HG03378 (cell line): Measurements from ENCODE around the gene ABTB2.

ENCODE experiments used
- ATAC-seq: cut with Tn5 transposase; IDR thresholded peaks from one replicate; pipeline ENCODE4 v1.9.1; 2021; ENCODE audit warnings: mild to moderate bottlenecking, moderate library complexity; ENCODE audit not compliant: unreplicated experiment

The ABTB2 gene

DNA sequence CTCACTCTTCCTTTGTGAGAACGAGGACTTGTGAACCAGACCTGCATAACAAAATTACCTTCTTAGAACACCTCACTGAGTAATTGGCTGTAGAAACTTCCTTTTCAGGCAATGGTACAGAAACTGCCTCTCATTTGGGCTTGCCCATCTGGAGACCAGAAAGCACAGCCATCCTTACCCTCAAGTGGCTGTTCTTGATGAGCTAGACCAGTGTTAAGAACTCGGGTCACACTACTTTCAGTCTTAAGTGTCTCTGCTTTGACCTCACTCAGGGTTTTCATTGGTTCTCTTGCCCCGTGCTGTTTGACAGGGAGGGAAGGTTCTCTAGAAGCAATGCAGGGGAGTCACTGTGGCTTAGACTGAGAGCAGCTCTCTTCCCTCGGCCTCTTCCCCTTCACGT lies 223.0 kb downstream of the ABTB2 start:
- no peak for ATAC-seq

DNA sequence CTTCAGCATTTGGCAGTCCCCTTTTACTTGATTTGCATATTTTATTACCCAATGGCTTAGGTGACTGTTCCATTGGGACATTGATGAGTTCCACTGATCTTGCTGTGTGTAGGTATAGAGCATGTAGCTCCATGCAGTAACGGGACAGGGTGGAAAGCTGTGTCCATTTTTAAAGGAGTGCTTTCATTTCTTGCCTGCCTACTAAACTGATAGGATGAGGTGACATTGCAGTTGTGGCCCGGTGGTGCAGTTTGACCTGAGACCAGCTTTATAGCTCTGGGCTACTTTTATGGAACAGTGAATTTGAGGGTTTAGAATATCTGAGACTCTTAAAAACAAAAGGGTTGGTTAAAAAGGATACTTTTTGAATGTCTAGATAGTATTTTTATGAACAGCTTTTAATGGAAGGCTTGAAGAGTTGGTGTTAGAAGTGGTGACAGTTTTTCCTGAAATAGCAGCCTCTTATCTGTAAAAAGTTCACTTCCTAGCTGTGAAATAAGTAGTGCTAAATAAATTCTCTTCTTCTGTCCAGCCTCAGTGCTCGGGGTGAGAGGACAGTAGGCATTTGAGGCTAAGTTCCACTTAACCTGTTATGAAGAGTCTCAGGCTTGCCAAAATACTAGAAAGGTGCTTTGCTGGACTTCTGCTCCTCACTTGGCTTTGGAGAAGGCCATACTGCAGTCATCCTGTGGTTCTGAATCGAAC lies 225.4 kb downstream of the ABTB2 start:
- no peak for ATAC-seq

DNA sequence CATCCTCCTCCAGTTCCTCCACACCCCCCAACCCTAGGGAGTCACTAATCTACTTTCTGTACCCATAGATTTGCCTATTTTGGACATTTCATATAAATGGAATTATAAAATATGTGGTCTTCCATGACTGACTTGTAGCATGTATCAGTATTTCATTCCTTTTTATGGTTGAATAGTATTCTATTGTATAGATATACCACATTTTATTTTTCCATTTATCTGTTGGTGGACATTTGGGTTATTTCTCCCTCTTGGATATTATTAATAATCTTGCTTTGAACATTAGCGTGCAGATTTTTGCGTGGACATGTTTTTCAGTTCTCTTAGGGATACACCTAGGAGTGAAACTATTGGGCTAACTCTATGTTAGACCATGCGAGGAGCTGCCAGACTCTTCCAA lies 229.0 kb downstream of the ABTB2 start:
- no peak for ATAC-seq

DNA sequence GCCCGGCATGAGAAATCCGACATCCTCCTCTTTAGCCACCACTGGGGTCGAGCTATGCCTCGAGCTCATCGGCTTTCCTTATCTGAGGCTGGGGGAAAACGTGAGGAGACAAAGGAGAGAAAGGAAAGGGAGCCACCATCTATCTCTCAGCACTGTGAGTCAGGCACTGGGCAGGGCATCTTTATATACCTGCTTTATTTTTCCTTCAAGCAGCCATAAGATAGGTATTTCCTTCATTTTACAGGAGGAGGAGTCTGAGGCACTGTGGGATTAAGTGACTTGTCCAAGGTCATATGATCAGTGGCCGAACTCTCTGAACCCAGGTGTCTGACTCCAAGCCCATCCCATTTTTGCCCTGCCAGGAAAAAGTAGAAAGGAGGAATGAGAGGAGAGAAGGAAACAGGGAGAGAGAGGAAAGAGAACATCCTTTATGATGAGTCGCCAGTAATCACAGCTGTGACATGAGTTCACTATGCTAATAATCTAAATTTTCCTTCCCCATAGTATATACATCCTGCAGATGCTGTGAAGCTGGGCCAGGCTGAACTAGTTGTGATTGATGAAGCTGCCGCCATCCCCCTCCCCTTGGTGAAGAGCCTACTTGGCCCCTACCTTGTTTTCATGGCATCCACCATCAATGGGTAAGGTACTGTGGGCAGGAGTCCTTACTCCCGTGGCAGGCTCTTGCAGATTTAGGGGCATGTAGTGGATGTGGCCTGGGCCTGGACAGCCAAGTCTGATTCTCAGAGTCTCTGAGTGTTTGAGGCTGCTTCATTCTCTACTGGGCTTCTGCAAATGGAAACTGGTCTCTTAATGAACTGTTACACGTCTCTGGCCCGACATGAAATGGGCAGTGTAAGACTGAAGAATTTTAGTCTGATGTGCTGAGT lies 230.6 kb downstream of the ABTB2 start:
- ATAC-seq: no peak

DNA sequence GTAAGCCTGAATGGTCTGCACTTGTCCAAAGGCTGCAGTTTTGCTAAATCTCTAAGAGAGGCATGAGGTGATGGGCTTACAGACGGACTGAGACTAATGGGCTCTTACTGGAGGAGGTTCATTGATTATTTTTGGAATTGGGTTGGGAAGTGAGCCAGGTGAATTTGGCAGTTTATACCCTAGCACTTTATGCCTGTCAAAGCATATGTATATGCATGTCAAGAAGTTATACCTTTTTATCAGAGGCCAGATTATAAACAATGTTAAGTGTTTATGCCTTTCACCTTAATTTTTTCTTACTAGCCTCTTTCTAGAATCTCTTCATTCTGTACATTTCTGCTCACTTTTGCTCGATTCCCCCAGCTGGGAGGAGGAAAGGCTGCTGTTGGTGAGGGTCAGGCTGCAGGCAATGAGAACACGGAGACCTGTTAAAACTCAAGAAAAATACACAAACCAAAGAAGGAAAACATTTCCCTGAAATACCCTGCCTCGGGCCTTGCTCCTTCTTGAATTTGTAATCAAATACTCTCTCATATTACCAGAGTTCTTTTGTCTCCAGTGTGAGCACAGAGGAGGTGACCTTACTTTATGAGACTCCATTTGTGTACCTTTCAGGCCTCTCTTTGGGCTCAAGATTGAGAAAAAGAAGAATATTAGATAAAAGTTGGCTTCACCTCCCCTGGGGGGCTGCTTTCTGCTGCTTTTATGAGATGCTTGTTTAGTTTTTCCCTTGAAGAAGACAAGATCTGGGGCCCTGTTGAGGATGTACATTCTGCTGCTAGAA lies 232.7 kb downstream of the ABTB2 start:
- ATAC-seq: no peak

DNA sequence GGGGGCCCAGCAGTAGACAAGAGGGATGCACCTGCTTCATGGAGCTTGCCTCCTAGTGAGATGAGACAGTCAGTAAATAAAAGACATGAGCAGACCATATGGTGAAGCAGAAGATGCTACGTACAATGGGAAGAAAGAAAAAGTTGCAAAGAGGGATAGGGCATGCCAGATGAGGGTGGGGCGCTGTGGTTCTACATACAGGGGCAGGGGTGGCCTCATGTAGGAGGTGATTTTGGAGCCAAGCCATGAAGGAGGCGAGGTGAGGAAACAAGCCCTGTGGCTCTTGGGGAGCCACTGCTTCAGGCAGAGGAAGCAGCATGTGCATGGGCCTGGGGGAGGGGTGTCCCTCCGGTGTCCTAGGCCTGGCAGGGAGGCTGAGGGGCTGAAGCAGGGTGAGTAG lies 237.2 kb downstream of the ABTB2 start:
- no peak for ATAC-seq

DNA sequence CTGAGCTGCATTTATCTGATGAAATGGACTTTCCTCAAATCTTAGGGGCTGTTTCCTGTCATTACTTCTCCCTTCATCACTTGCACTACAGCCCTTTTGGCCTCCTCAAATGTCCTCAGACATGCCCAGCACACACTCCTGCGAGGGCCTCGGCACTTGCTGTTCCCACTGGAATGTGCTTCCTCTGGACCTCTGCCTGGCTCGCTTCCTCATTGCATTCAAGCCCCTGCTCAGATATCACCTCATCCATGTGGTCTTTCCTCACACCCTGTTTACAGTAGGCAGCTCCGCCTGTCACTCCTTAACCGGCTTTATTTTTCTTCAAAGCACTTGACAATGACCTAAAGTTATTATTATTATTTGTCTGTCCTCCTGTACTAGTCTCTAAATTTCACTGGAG lies 243.3 kb downstream of the ABTB2 start:
- ATAC-seq: no peak

DNA sequence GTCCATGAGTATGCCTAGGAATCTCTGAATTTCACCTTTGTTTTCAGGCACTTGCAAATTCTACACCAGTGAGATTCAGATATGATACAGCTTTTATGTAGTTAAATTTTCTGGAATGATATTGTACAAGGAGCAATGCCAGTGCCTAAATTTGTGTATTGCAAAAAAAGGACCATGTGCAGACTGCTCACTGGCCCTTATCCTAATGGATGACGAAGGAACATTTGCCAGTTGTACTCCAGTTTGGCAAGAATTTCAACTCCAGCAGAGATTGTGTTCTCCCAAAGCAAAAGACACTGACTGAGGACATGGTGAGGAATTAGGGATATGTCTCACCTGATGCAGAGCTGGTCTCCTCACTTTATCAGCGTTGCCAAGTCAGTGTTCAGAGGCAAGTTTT lies 243.8 kb downstream of the ABTB2 start:
- ATAC-seq: no peak

DNA sequence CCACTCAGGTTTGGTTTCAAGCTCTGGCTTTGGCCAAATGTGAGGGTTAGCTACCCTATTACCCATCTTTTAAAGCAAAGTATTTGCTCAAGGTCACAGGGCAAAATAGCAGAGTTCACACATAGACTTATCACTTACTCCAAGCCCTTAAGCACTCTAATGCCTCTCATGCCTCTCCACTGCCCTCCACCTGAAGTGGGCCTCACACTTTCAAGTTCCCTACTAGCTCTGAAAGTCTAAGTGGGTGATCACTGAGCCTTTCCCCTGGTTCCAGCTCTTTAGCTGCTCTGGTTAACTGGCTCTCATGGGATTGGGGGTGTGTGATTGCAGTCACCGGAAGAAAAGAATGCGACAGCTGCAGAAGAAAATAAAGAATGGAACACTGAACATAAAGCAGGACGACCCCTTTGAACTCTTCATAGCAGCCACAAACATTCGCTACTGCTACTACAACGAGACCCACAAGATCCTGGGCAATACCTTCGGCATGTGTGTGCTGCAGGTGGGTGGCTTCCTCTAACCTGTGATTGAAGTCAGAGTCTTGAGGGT lies 246.0 kb downstream of the ABTB2 start:
- ATAC-seq: no peak

DNA sequence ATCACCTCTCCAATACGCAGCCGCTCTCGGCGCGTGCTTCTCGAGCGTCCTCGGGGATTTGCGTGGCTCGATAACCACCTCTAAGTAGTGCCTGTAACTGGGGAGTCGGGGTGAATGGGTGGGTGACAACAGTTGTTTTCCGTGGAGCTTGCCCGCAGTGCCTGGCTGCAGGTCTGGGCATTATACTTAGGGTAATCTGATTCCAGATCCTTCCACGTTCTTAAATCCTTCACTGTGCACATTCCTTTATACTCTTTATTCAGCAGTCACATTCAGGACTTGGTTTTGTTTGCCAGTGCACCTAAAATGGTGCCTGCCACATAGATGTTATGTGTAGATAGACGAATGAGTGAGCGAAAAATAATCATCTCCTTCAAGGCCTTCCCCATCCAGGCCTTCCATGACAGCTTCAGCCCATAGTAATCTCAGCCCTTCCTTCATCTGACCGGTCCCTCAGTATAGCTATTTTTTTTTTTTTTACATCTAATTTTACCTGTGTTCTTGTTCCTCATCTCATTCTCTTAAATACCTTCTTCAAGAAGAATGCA lies 251.8 kb downstream of the ABTB2 start:
- no peak for ATAC-seq

DNA sequence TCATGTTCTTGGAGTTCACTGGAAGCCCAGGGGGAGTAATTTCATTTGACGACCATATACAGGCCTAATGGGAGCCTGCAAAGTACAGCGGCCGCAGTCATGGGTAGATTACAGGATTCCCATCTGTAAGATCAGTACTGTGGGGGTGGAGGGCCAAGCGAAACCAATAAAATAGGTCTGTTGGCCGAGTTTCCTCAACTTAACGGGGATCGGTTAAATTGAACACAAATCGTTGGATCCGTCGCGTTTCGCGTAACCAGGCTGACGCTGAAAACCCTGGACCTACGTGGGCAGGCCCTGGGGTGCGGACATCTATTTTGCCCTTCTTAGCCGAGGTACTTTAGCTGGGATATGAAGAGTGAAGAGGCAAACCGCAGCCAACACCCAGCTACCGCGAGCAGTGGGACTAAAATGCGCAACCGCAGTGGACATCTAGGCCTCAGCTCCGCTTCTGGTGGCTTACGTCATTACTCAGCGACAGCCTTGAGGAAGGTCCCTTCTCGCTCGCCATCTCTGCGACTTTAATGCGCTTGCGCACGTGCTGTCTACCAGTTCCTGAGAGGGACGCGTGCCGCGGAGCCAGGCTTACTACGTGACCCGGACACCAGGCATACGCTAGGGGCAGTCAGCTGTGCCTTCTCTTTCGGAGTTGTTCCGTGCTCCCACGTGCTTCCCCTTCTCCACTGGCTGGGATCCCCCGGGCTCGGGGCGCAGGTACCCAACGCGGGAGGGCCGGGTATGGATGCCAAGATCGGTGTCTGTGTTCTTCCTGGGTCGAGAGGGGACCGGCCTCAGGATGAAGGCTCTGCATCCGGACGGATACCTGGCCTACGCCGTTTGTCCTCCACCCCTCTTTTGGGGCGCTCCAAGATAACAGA lies 252.5 kb downstream of the ABTB2 start, which contains the start of gene NAT10:
Gene NAT10 (plus strand): TSS at position 551 of the 878 bp plus-strand sequence. CDS start 2,597 bp downstream, outside the sequence.
- ATAC-seq: peak; percentile 82

DNA sequence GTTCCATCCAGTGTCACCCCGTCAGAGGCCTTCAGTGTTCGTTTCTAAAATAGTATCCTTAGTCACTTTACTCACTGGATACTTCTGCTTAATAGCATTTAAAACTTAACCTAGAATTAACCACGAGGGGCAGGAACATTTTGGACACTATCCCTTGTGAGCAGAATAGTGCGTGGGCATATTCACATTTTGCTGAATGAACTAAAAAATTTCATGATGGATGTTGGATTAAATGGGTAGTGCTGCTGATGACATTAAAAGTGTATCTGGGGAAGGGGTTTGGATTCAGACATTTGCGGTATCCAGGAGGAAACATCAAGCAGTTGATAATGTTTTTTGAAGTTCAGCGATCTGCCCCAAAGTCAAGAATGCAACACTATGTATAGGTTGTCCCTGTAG lies 253.1 kb downstream of the ABTB2 start:
- ATAC-seq: peak; percentile 1
